ENCODE data around the gene TNS3.

Gene TNS3

DNA sequence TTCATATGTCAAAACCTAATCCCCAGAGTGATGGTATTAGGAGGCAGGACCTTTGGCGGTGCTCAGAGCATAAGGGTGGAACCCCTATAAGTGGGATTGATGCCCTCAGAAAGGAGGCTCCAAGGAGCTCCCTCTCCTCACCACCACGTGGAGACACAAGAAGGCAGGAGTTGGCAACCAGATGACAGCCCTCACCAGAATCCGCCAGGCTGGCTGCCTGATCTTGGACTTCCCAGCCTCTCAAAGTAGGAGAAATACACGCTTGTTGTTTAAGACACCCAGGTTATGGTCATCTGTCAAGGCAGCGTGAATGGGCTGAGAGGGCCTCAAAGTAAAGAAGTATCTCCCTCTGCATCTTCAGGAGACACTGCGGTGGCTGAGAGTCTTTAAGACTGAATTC lies 187.7 kb downstream of the TNS3 start:
- H3K4me3 ChIP-seq (ENCODE audit: control insufficient read depth, low read depth, low read length): no peak overlapping the region
- DNase-seq (ENCODE audit: low read depth): no peak
- TF ChIP-seq, protein P1, sequence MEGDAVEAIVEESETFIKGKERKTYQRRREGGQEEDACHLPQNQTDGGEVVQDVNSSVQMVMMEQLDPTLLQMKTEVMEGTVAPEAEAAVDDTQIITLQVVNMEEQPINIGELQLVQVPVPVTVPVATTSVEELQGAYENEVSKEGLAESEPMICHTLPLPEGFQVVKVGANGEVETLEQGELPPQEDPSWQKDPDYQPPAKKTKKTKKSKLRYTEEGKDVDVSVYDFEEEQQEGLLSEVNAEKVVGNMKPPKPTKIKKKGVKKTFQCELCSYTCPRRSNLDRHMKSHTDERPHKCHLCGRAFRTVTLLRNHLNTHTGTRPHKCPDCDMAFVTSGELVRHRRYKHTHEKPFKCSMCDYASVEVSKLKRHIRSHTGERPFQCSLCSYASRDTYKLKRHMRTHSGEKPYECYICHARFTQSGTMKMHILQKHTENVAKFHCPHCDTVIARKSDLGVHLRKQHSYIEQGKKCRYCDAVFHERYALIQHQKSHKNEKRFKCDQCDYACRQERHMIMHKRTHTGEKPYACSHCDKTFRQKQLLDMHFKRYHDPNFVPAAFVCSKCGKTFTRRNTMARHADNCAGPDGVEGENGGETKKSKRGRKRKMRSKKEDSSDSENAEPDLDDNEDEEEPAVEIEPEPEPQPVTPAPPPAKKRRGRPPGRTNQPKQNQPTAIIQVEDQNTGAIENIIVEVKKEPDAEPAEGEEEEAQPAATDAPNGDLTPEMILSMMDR (IDR thresholded peaks at IDR 0.05; ENCODE audit: control insufficient read depth, insufficient read depth, low read depth, low read length, missing control alignments): no peak

DNA sequence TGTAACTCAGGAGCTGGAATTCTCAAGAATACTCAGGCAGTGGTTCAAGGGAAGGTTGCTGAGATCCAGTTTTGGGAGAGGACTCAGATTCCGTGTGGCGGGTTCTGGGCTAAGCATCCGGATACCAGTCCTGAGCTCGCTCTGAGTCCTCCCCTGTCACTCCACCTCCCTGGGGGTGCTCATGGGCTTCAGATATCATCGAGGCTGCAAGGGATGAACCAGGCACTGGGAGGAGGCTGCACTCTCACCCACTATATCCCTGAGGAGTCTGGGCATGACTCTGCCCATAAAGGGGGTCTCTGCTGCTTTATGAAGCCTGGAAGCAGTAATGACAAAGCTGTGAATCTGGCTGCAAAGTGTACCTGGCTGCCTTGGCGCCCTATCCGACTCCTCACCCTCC lies 188.5 kb downstream of the TNS3 start:
- H3K4me3 ChIP-seq (ENCODE audit: control insufficient read depth, low read depth, low read length): no peak overlapping the region
- TF ChIP-seq, protein P1 (IDR thresholded peaks at IDR 0.05; ENCODE audit: control insufficient read depth, insufficient read depth, low read depth, low read length, missing control alignments): no peak
- no peak for DNase-seq (ENCODE audit: low read depth)

DNA sequence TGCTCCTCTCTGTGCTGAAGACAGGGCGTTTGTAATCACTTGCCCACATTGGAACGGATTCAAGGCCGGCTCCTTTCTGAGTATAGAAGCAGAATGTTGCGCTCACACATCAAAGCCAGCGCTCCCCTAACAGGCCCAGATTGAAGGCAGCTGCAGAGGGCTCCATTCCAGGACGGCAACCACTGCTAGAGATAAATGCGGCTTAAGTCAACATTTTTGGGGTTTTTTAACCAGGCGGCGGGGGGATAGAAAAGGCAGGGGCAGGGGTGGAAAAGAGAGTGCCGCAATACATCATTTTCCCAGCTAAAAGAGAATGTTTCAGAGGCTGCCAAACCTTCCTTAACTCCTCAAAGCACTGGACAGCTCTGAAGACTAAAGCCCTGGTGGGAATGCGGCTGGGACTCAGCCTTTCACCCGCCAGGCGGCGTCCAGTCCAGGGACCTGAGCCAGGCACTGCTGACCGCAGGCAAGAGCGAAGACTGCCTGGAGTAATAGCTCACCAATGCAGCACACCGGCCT lies 189.6 kb downstream of the TNS3 start:
- no peak overlapping the region for H3K4me3 ChIP-seq (ENCODE audit: control insufficient read depth, low read depth, low read length)
- TF ChIP-seq, protein P1 (IDR thresholded peaks at IDR 0.05; ENCODE audit: control insufficient read depth, insufficient read depth, low read depth, low read length, missing control alignments): peak; percentile 76
- peak; percentile 67 for DNase-seq (ENCODE audit: low read depth)

DNA sequence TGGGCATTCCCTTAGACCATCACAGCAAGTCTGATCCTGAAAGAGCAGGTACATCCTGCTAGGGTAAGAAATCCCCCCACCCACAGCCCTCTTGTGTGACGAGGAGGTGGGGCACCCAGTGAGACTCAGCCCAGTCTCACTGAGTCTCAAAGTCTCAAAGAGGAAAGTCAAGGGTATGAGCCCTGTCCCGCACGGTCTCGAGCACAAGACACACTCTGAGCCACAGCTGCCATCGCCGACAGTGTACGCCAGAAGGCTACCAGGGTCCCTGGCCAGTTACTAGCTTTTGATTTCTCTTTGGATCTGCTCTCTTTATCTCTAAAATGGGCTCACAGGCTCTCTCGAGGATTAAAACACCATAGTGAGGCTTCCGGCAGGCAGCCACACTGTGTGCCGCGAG lies 190.2 kb downstream of the TNS3 start:
- H3K4me3 ChIP-seq (ENCODE audit: control insufficient read depth, low read depth, low read length): no peak overlapping the region
- no peak for DNase-seq (ENCODE audit: low read depth)
- TF ChIP-seq, protein P1 (IDR thresholded peaks at IDR 0.05; ENCODE audit: control insufficient read depth, insufficient read depth, low read depth, low read length, missing control alignments): no peak

DNA sequence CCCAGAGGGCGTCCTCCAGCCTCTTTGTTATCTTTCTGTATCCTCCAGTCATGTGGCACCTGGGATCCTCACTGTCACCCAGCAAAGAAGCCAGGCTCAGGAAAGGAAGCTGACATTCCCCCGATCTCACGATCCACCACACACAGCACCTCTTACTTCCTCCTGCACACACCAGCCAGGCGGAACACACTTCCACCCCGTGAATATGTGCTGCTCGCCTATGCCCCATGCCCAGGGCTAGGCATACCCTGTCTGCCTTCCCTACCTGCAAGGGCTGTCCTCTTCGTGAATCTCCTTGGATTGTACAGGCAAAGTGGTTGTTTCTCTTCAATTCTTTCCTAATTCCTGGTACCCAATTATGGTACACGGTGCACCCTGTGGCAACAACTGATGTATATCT lies 191.0 kb downstream of the TNS3 start:
- DNase-seq (ENCODE audit: low read depth): no peak
- TF ChIP-seq, protein P1 (IDR thresholded peaks at IDR 0.05; ENCODE audit: control insufficient read depth, insufficient read depth, low read depth, low read length, missing control alignments): no peak

DNA sequence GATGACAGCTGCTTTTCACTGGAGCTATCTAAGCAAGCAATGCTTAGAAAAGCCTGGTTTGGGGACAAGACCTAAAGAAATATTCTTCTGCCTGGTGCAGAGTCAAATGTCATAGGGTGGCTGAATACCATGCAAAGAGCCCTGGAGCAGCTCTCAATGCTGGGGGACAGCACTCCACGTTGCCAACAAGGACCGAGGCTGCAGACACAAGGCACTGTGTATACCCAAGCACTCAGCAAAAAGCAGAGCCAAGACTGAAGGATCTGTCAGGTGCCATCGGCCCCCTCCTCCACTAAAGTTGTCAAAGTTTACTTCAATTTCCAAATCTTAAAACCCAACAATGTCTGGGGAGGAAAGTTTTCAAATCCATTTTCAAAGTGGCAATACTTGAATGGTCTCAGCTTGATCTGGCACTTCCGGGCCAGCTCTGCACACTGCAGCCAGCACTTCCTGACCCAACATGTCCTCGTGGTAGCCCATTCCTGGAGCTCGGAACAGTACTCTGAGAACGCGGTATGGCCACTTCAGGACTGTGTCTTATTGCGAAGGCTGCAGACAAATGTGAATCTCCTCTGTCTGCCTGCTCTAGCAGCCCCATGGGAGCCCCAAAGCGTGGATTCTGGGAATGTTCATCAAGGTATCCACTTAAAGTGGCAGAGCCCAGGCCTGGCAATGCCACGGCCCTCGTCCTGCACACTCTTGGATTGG lies 191.8 kb downstream of the TNS3 start:
- H3K4me3 ChIP-seq (ENCODE audit: control insufficient read depth, low read depth, low read length): no peak overlapping the region
- TF ChIP-seq, protein P1 (IDR thresholded peaks at IDR 0.05; ENCODE audit: control insufficient read depth, insufficient read depth, low read depth, low read length, missing control alignments): no peak
- DNase-seq (ENCODE audit: low read depth): no peak

More for the DNA sequence above, 191.0 kb downstream of the TNS3 start:
- H3K4me3 ChIP-seq (ENCODE audit: control insufficient read depth, low read depth, low read length): no peak overlapping the region
